Activated CD4-positive, alpha-beta T cell treated with anti-CD3 and anti-CD28 coated beads for 36 hours (primary cell): ENCODE data around the gene LTBP4. TPM values are rescaled to one million over a fixed set of nuclear protein-coding genes. Genes with fewer than 3 reads are reported as not detected.
A peak's percentile ranks its signal among the peaks of the same experiment; 100 is the strongest.

Source experiments
- ATAC-seq: fragments of 200-7000 bp; cut with Tn5 transposase; one replicate; pipeline ENCODE4 v1.10.0; 2021; ENCODE audit warnings: mild to moderate bottlenecking, moderate library complexity
- CTCF ChIA-PET: fragments of 350-600 bp; sonication (Branson Sonifier 250); formaldehyde crosslinking; loops from one replicate; lab custom pipeline; 2021; ENCODE audit warnings: antibody characterized with exemption; lab: Charles Lee
- POLR2A ChIA-PET: fragments of 350-600 bp; sonication (Branson Sonifier 250); formaldehyde crosslinking; loops from one replicate; lab custom pipeline; 2021; ENCODE audit warnings: antibody characterized with exemption, inconsistent platforms; lab: Charles Lee
- DNase-seq: peaks from one replicate; pipeline ENCODE4 v3.0.0-alpha.2; 2020
- H3K27ac Mint-ChIP-seq: one replicate; pipeline ENCODE4 v1.8.0; 2021; ENCODE audit warnings: mixed read lengths
- H3K27me3 Mint-ChIP-seq: one replicate; pipeline ENCODE4 v1.8.0; 2021; ENCODE audit warnings: mixed read lengths
- H3K36me3 Mint-ChIP-seq: one replicate; pipeline ENCODE4 v1.8.0; 2021; ENCODE audit warnings: low read depth, mixed read lengths
- H3K4me1 Mint-ChIP-seq: one replicate; pipeline ENCODE4 v1.8.0; 2021; ENCODE audit warnings: mixed read lengths
- H3K4me3 Mint-ChIP-seq: one replicate; pipeline ENCODE4 v1.8.0; 2021; ENCODE audit warnings: mild to moderate bottlenecking, moderate library complexity, mixed read lengths
- H3K9me3 Mint-ChIP-seq: one replicate; pipeline ENCODE4 v1.8.0; 2021; ENCODE audit warnings: low read depth, mixed read lengths
- intact Hi-C, 2 experiments: fragments of 100-400 bp; cut with DNase I in 1 of 2; cut with micrococcal nuclease in 1 of 2; formaldehyde crosslinking; loops; one replicate each; pipeline versions ENCODE4 v1.14.2 to v1.15.1; 2022 to 2024; cut with DNase I, micrococcal nuclease
- total RNA-seq, 2 experiments: library from RNA; stranded (reverse); gene quantifications; one replicate each; pipeline ENCODE4 v1.2.3, GENCODE V29; 2021

Gene LTBP4
- total RNA-seq, 2 experiments from 2014 or later = 142 to 145 TPM

- Mint-ChIP-seq H3K27ac (peak overlapping the region; percentile 25), H3K36me3 (peaks cover 18% of the 10 kb centered on the region), H3K4me1 (peaks cover 16% of the 10 kb centered on the region), H3K4me3 (peak overlapping the region; percentile 85), H3K9me3 (no peaks in the 10 kb centered on the region), H3K27me3 (no peaks in the 10 kb centered on the region)
- intact Hi-C loops = no loop called here
- DNase-seq (no peak), ATAC-seq (no peak)
- ChIA-PET POLR2A (no interaction called here), CTCF (interaction anchor here (0.7 to 1.2 kb wide), 4 partner anchors 20 to 46 kb away, joined by 3 to 4 read pairs (median 3); partner anchors contain the start of gene LTBP4)
Measured at GRCh38 chr19:40578442-40578908, 22.7 kb upstream of the LTBP4 start.

DNA sequence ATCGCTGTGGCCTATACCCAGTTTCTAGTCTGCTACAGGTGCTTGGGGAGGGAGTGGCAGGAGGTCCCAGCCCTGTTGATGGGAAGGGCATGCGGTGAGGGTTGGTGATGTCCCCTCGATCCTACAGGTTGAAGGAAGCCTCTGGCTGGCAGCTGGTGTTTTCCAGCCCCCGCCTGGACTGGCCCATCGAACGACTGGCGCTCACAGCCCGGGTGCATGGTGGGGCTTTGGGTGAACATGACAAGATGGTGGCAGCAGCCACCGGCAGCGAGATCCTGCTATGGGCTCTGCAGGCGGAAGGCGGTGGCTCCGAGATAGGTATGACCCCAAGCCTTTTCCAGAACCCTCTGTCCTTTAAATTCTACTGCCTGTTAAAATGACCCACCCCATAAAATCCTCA lies 20.6 kb upstream of the LTBP4 start:
- Mint-ChIP-seq H3K36me3 (peaks cover 23% of the 10 kb centered on the region), H3K4me1 (peaks cover 17% of the 10 kb centered on the region), H3K27ac (no peak overlapping the region), H3K27me3 (no peaks in the 10 kb centered on the region), H3K4me3 (no peak overlapping the region), H3K9me3 (no peaks in the 10 kb centered on the region)
- no peak for DNase-seq
- no peak for ATAC-seq
- intact Hi-C loops = no loop called here
- CTCF ChIA-PET = no interaction called here
- POLR2A ChIA-PET = no interaction called here

DNA sequence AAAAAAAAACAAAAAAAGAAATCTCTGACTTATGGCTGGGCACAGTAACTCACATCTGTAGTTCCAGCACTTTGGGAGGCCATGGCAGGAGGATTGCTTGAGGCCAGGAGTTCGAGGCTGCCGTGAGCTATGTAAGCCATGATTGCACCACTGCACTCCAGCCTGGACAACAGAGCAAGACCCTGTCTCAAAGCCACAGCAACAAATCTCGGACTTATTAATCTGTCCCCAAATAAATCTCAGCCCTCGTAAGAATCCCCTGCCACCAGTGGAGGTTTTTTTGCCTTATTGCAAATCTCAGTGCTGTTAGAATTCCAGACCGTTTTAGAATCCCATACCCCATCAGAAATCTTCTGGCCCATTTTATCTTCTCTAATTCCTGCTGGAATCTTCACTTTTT lies 19.6 kb upstream of the LTBP4 start:
- intact Hi-C loops = no loop called here
- Mint-ChIP-seq H3K36me3 (peaks cover 29% of the 10 kb centered on the region), H3K27me3 (no peaks in the 10 kb centered on the region), H3K9me3 (no peaks in the 10 kb centered on the region), H3K4me1 (peaks cover 21% of the 10 kb centered on the region), H3K27ac (no peak overlapping the region), H3K4me3 (no peak overlapping the region)
- DNase-seq (no peak), ATAC-seq (no peak)
- POLR2A ChIA-PET = no interaction called here
- CTCF ChIA-PET = no interaction called here

- Mint-ChIP-seq H3K4me1 (peaks cover 20% of the 10 kb centered on the region), H3K9me3 (no peaks in the 10 kb centered on the region), H3K27me3 (no peaks in the 10 kb centered on the region), H3K27ac (no peak overlapping the region), H3K4me3 (no peak overlapping the region), H3K36me3 (peaks cover 34% of the 10 kb centered on the region)
- intact Hi-C loops = no loop called here
- ATAC-seq = no peak
- ChIA-PET POLR2A (no interaction called here), CTCF (no interaction called here)
- no peak for DNase-seq
Measured at GRCh38 chr19:40582467-40582866, 18.7 kb upstream of the LTBP4 start.

DNA sequence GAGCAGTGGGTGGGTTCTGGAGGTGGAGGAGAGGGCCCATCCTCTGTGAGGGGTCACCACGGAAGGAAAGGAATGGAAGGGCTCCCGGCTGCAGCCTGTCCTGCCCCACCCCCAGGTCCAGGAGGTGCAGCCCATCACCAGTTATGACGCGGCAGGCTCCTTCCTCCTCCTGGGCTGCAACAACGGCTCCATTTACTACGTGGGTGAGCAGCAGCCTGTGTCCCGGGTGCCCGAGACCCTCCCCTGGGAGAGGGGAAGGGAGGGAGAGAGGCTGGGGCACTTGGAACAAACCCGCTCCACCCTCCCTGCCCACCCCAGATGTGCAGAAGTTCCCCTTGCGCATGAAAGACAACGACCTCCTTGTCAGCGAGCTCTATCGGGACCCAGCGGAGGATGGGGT lies 17.9 kb upstream of the LTBP4 start:
- peaks cover 34% of the 10 kb centered on the region for H3K36me3 Mint-ChIP-seq
- DNase-seq = no peak
- intact Hi-C loops = no loop called here
- H3K4me1 Mint-ChIP-seq = peaks cover 12% of the 10 kb centered on the region
- POLR2A ChIA-PET = no interaction called here
- CTCF ChIA-PET = interaction anchor here (1.2 kb wide), 1 partner anchor 35 kb away, joined by 4 read pairs; no protein-coding TSS in a partner anchor
- H3K4me3 Mint-ChIP-seq = no peak overlapping the region
- no peaks in the 10 kb centered on the region for H3K27me3 Mint-ChIP-seq
- H3K27ac Mint-ChIP-seq = no peak overlapping the region
- no peaks in the 10 kb centered on the region for H3K9me3 Mint-ChIP-seq
- ATAC-seq = no peak

DNA sequence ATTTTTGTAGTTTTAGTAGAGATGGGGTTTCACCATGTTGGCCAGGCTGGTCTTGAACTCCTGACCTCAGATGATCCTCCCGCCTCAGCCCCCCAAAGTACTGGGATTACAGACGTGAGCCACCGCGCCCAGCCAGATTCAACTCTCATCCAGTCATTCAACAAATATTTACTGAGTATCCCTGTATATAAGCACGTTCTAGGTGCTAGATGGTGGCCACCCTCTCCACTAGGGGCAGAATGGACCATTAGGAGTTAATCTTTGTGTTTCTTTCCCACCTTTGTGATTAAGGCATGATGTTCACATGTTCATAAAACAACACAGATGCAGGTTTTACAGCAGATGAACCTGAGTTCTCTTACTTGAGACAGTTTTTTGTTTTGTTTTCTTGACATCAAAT lies 17.2 kb upstream of the LTBP4 start:
- ATAC-seq (no peak), DNase-seq (no peak)
- Mint-ChIP-seq H3K9me3 (no peaks in the 10 kb centered on the region), H3K27ac (no peak overlapping the region), H3K27me3 (no peaks in the 10 kb centered on the region), H3K4me1 (peaks cover 7% of the 10 kb centered on the region), H3K4me3 (no peak overlapping the region), H3K36me3 (peaks cover 32% of the 10 kb centered on the region)
- ChIA-PET CTCF (interaction anchor here (1.2 kb wide), 1 partner anchor 35 kb away, joined by 4 read pairs; no protein-coding TSS in a partner anchor), POLR2A (no interaction called here)
- intact Hi-C loops = no loop called here

- Mint-ChIP-seq H3K4me3 (no peak overlapping the region), H3K9me3 (no peaks in the 10 kb centered on the region), H3K27me3 (no peaks in the 10 kb centered on the region), H3K4me1 (peaks cover 7% of the 10 kb centered on the region), H3K27ac (peak overlapping the region; percentile 61), H3K36me3 (peaks cover 32% of the 10 kb centered on the region)
- ChIA-PET POLR2A (no interaction called here), CTCF (interaction anchor here (0.6 to 0.7 kb wide), 2 partner anchors 18 to 22 kb away, joined by 3 to 4 read pairs; no protein-coding TSS in a partner anchor)
- DNase-seq (no peak), ATAC-seq (peak; percentile 39)
- intact Hi-C loops = no loop called here
Measured at GRCh38 chr19:40585241-40585981, 15.8 kb upstream of the LTBP4 start.

DNA sequence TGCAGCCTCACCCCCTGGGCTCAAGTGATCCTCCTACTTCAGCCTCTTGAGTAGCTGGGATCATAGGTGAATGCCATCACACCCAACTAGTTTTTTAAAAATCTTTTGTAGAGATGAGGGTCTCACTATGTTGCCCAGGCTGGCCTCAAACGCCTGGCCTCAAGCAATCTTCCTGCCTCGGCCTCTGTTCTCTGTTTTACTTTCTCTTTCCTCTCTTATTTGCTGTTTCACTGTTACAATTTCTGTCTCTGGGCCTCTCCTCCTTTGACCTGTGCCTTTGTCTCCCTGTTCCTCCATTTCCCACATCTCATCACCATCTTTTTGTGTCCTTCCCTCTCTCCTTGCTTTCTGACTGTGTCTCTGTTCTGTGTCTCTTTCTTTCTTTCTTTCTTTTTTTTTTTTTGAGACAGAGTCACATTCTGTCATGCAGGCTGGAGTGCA lies 15.2 kb upstream of the LTBP4 start:
- ChIA-PET CTCF (interaction anchor here (0.6 to 0.7 kb wide), 2 partner anchors 18 to 23 kb away, joined by 3 to 4 read pairs; no protein-coding TSS in a partner anchor), POLR2A (no interaction called here)
- ATAC-seq (no peak), DNase-seq (no peak)
- intact Hi-C loops = no loop called here
- H3K27me3 Mint-ChIP-seq = no peaks in the 10 kb centered on the region
- H3K9me3 Mint-ChIP-seq = no peaks in the 10 kb centered on the region
- H3K36me3 Mint-ChIP-seq = peaks cover 29% of the 10 kb centered on the region
- H3K4me3 Mint-ChIP-seq = no peak overlapping the region
- H3K4me1 Mint-ChIP-seq = peaks cover 7% of the 10 kb centered on the region
- H3K27ac Mint-ChIP-seq = peak overlapping the region; percentile 61

DNA sequence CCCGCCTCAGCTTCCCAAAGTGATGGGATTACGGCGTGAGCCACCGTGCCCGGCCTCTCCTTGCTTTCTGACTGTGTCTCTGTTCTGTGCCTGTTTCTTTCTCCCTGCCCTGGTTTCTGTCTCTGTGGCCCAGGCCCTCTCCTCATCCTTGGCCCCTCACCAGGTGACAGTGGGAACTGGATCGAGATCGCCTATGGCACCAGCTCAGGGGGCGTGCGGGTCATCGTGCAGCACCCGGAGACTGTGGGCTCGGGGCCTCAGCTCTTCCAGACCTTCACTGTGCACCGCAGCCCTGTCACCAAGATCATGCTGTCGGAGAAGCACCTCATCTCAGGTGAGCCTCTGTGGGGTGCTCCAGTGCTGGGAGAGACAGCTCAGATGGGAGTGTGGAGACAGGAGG lies 14.6 kb upstream of the LTBP4 start:
- no peak for DNase-seq
- Mint-ChIP-seq H3K9me3 (no peaks in the 10 kb centered on the region), H3K36me3 (peaks cover 29% of the 10 kb centered on the region), H3K27ac (no peak overlapping the region), H3K27me3 (no peaks in the 10 kb centered on the region), H3K4me3 (no peak overlapping the region), H3K4me1 (peaks cover 7% of the 10 kb centered on the region)
- POLR2A ChIA-PET = no interaction called here
- no peak for ATAC-seq
- intact Hi-C loops = no loop called here
- CTCF ChIA-PET = no interaction called here

DNA sequence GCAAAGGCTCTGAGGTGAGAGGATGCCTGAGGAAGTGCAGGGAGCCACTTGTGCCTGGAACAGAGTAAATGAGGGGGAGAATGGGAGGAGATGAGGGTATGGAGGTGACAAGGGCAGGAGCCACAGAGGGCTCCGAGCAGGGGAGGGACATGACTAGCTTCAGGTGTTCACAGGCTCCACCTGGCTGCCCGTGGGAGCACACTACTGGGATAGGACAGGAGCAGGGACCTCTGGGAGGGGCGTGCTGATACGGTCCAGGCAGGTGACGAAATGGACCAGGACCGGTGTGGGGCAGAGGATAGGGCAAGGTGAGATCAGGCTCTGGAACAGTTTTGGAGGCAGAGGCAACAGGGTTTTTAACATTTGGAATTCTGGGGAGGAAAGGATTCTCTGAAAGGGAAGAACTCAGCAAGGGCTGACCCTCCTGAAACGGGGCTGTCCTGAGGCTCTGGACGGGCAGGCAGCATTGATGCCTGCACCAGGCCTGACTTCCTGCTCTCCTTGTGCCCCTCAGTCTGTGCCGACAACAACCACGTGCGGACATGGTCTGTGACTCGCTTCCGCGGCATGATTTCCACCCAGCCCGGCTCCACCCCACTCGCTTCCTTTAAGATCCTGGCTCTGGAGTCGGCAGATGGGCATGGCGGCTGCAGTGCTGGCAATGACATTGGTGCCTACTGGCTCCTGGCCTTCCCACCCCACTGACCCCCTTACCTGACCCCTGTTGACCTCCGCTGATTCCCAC lies 12.9 kb upstream of the LTBP4 start:
- ChIA-PET CTCF (no interaction called here), POLR2A (no interaction called here)
- ATAC-seq (no peak), DNase-seq (no peak)
- intact Hi-C loops = no loop called here
- peaks cover 26% of the 10 kb centered on the region for H3K36me3 Mint-ChIP-seq
- H3K9me3 Mint-ChIP-seq = no peaks in the 10 kb centered on the region
- peaks cover 7% of the 10 kb centered on the region for H3K4me1 Mint-ChIP-seq
- H3K27ac Mint-ChIP-seq = no peak overlapping the region
- H3K27me3 Mint-ChIP-seq = no peaks in the 10 kb centered on the region
- H3K4me3 Mint-ChIP-seq = no peak overlapping the region

- Mint-ChIP-seq H3K27me3 (no peaks in the 10 kb centered on the region), H3K4me3 (no peak overlapping the region), H3K4me1 (peaks cover 7% of the 10 kb centered on the region), H3K36me3 (peaks cover 26% of the 10 kb centered on the region), H3K27ac (no peak overlapping the region), H3K9me3 (no peaks in the 10 kb centered on the region)
- no peak for DNase-seq
- ChIA-PET CTCF (no interaction called here), POLR2A (no interaction called here)
- no peak for ATAC-seq
- intact Hi-C loops = no loop called here
Measured at GRCh38 chr19:40588926-40589569, 12.1 kb upstream of the LTBP4 start.
